Mesendoderm (in vitro differentiated cells): ENCODE measurements around the gene GOLGA6L10.
"Not testable (repeated sequence)": the region's sequence is repeated elsewhere in the genome, so short reads cannot be mapped to it uniquely, and the experiment has no call there.

Source experiments
- DNase-seq: peaks from one replicate; pipeline ENCODE4 v3.0.0; 2013
- H2AK5ac ChIP-seq: 2 replicates; pipeline ENCODE4 v1.6.1; 2013; ENCODE audit warnings: low read length, inconsistent platforms
- H2BK120ac ChIP-seq: 2 replicates; pipeline ENCODE4 v1.6.1; 2013; ENCODE audit warnings: low read depth, mild to moderate bottlenecking, low read length, moderate library complexity, mixed read lengths
- H2BK15ac ChIP-seq: replicated peaks from 2 replicates; pipeline ENCODE4 v1.6.1; 2013; ENCODE audit warnings: low read depth, mild to moderate bottlenecking, moderate library complexity
- H2BK5ac ChIP-seq: 2 replicates; pipeline ENCODE4 v1.6.1; 2013; ENCODE audit warnings: low read length, inconsistent platforms
- H3K18ac ChIP-seq: 2 replicates; pipeline ENCODE4 v1.6.1; 2013; ENCODE audit warnings: mild to moderate bottlenecking, low read length, mixed read lengths
- H3K23ac ChIP-seq: one replicate; pipeline ENCODE4 v1.6.1; 2013; ENCODE audit warnings: low read length
- H3K27ac ChIP-seq: 2 replicates; pipeline ENCODE4 v1.5.1; 2013; ENCODE audit warnings: low read depth, mild to moderate bottlenecking, inconsistent platforms, low read length, moderate library complexity
- H3K27me3 ChIP-seq: 2 replicates; pipeline ENCODE4 v1.6.1; 2013; ENCODE audit warnings: low read length, control low read depth, mild to moderate bottlenecking, inconsistent platforms; ENCODE audit not compliant: insufficient read depth, poor library complexity
- H3K36me3 ChIP-seq: 2 replicates; pipeline ENCODE4 v1.6.1; 2013; ENCODE audit warnings: low read length, inconsistent platforms; ENCODE audit not compliant: control insufficient read depth, insufficient read depth
- H3K4ac ChIP-seq: one replicate; pipeline ENCODE4 v1.6.1; 2013; ENCODE audit warnings: low read depth, mild to moderate bottlenecking, low read length, moderate library complexity
- H3K4me1 ChIP-seq: 2 replicates; pipeline ENCODE4 v1.6.1; 2013; ENCODE audit warnings: low read depth, low read length, inconsistent platforms; ENCODE audit not compliant: control insufficient read depth
- H3K4me2 ChIP-seq: 2 replicates; pipeline ENCODE4 v1.6.1; 2013; ENCODE audit warnings: low read length
- H3K4me3 ChIP-seq: 2 replicates; pipeline ENCODE4 v1.5.1; 2013; ENCODE audit warnings: mild to moderate bottlenecking, low read length
- H3K56ac ChIP-seq: one replicate; pipeline ENCODE4 v1.6.1; 2013; ENCODE audit warnings: low read length
- H3K79me1 ChIP-seq: 2 replicates; pipeline ENCODE4 v1.6.1; 2013; ENCODE audit warnings: low read length, inconsistent platforms
- H3K79me2 ChIP-seq: 2 replicates; pipeline ENCODE4 v1.6.1; 2013; ENCODE audit warnings: mild to moderate bottlenecking, low read length; ENCODE audit not compliant: control insufficient read depth, insufficient read depth
- H3K9ac ChIP-seq: 2 replicates; pipeline ENCODE4 v1.6.1; 2013; ENCODE audit warnings: low read length, inconsistent platforms
- H4K5ac ChIP-seq: one replicate; pipeline ENCODE4 v1.6.1; 2013; ENCODE audit warnings: low read length
- H4K8ac ChIP-seq: one replicate; pipeline ENCODE4 v1.6.1; 2013; ENCODE audit warnings: low read depth, mild to moderate bottlenecking, control low read depth, low read length, moderate library complexity
- WGBS: extraction: QIAGEN DNeasy Blood & Tissue Kit; methylation state at CpG from one replicate; pipeline ENCODE4 v1.1.7; 2013; ENCODE audit warnings: low lambda C conversion rate, missing lambda C conversion rate; ENCODE audit not compliant: insufficient coverage; ENCODE audit errors: extremely low coverage; 5-methylcytosine and 5-hydroxymethylcytosine counted together

The GOLGA6L10 gene

GRCh38 chr15:82316247-82317090 is 32.8 kb downstream of the GOLGA6L10 start:
- H3K4me1 ChIP-seq, H3K4me2 ChIP-seq, H4K8ac ChIP-seq, H3K27me3 ChIP-seq, H3K27ac ChIP-seq, H2BK5ac ChIP-seq, H3K79me2 ChIP-seq, H3K36me3 ChIP-seq, H3K56ac ChIP-seq, H2BK15ac ChIP-seq, DNase-seq, H4K5ac ChIP-seq, H3K23ac ChIP-seq, H2AK5ac ChIP-seq, H3K18ac ChIP-seq, H3K4me3 ChIP-seq, H3K4ac ChIP-seq, H2BK120ac ChIP-seq, H3K79me1 ChIP-seq, H3K9ac ChIP-seq: not testable (repeated sequence)
- WGBS = no CpG with 5 or more reads among the region's 23 CpGs

- Histone ChIP-seq H2BK120ac (no peak overlapping the region), H3K79me1 (no peaks in the 10 kb centered on the region), H3K4me3 (no peak overlapping the region), H3K27me3 (no peaks in the 10 kb centered on the region), H3K56ac (no peak overlapping the region), H3K4me1 (no peaks in the 10 kb centered on the region), H3K23ac (no peak overlapping the region), H3K79me2 (no peaks in the 10 kb centered on the region), H3K4ac (no peak overlapping the region), H2BK15ac (no peak overlapping the region), H3K18ac (no peak overlapping the region), H4K5ac (no peak overlapping the region), H3K36me3 (no peaks in the 10 kb centered on the region), H3K27ac (no peak overlapping the region), H3K4me2 (no peak overlapping the region), H4K8ac (no peak overlapping the region), H2AK5ac (no peak overlapping the region), H2BK5ac (no peak overlapping the region), H3K9ac (no peak overlapping the region)
- DNase-seq = no peak
- no CpG with 5 or more reads among the region's 24 CpGs for WGBS
These were observed 33.6 kb downstream of the GOLGA6L10 start for GRCh38 chr15:82315519-82316246.

- Histone ChIP-seq H3K18ac (no peak overlapping the region), H3K23ac (no peak overlapping the region), H3K79me1 (no peaks in the 10 kb centered on the region), H2AK5ac (no peak overlapping the region), H3K27ac (no peak overlapping the region), H3K4ac (no peak overlapping the region), H2BK120ac (no peak overlapping the region), H2BK5ac (no peak overlapping the region), H3K36me3 (no peaks in the 10 kb centered on the region), H3K4me1 (no peaks in the 10 kb centered on the region), H4K5ac (no peak overlapping the region), H4K8ac (no peak overlapping the region), H3K4me3 (no peak overlapping the region), H3K79me2 (no peaks in the 10 kb centered on the region), H2BK15ac (no peak overlapping the region), H3K56ac (no peak overlapping the region), H3K4me2 (no peak overlapping the region), H3K9ac (no peak overlapping the region), H3K27me3 (no peaks in the 10 kb centered on the region)
- DNase-seq = no peak
- no CpG with 5 or more reads among the region's 9 CpGs for WGBS
These were observed 34.3 kb downstream of the GOLGA6L10 start for GRCh38 chr15:82314769-82315518.

- not testable (repeated sequence) for H3K27ac ChIP-seq, H2BK15ac ChIP-seq, H4K8ac ChIP-seq, H3K56ac ChIP-seq, H4K5ac ChIP-seq, H3K4ac ChIP-seq, H3K4me1 ChIP-seq, H3K27me3 ChIP-seq, H3K9ac ChIP-seq, H3K79me1 ChIP-seq, H3K36me3 ChIP-seq, H3K79me2 ChIP-seq, H3K4me3 ChIP-seq, H2AK5ac ChIP-seq, H3K18ac ChIP-seq, H2BK120ac ChIP-seq, H3K23ac ChIP-seq, H3K4me2 ChIP-seq, H2BK5ac ChIP-seq, DNase-seq
- WGBS = no CpG with 5 or more reads among the region's 21 CpGs
These were observed 35.1 kb downstream of the GOLGA6L10 start for GRCh38 chr15:82313951-82314768.

- Histone ChIP-seq H3K4me2 (no peak overlapping the region), H3K18ac (no peak overlapping the region), H4K8ac (no peak overlapping the region), H2AK5ac (no peak overlapping the region), H2BK5ac (no peak overlapping the region), H3K79me1 (no peaks in the 10 kb centered on the region), H3K79me2 (no peaks in the 10 kb centered on the region), H2BK120ac (no peak overlapping the region), H3K23ac (no peak overlapping the region), H3K36me3 (no peaks in the 10 kb centered on the region), H2BK15ac (no peak overlapping the region), H4K5ac (no peak overlapping the region), H3K27me3 (no peaks in the 10 kb centered on the region), H3K4me3 (no peak overlapping the region), H3K4ac (no peak overlapping the region), H3K27ac (no peak overlapping the region), H3K9ac (no peak overlapping the region), H3K4me1 (no peaks in the 10 kb centered on the region), H3K56ac (no peak overlapping the region)
- WGBS = no CpG with 5 or more reads among the region's 2 CpGs
- DNase-seq = no peak
These were observed 35.8 kb downstream of the GOLGA6L10 start for GRCh38 chr15:82313446-82313845.
